Fibroblast of the aortic adventitia (primary cell): ENCODE results near the gene CEP112. TPM values are rescaled to one million over a fixed set of nuclear protein-coding genes. Genes with fewer than 3 reads are reported as not detected.

Experiments used
- DNase-seq: peaks from one replicate; pipeline ENCODE4 v3.0.0-alpha.2; 2010; ENCODE audit warnings: low read depth
- H3K4me3 ChIP-seq: 2 replicates; pipeline ENCODE4 v1.5.1; 2011; ENCODE audit warnings: low read depth, mild to moderate bottlenecking, control low read depth, low read length, moderate library complexity
- total RNA-seq: library from RNA; depleted of rRNA; stranded (reverse); fragments of >200 nt; gene quantifications from 2 replicates; pipeline ENCODE4 v1.2.3, GENCODE V29; 2012; ENCODE audit warnings: low replicate concordance
- TF ChIP-seq, protein P1 (sequence below): IDR thresholded peaks from 2 replicates; pipeline ENCODE4 v1.5.1; 2011; ENCODE audit warnings: mild to moderate bottlenecking, low read length, control low read depth, inconsistent platforms; ENCODE audit not compliant: insufficient read depth

The CEP112 gene
- total RNA-seq, 1 donor, result 7.2 TPM

DNA sequence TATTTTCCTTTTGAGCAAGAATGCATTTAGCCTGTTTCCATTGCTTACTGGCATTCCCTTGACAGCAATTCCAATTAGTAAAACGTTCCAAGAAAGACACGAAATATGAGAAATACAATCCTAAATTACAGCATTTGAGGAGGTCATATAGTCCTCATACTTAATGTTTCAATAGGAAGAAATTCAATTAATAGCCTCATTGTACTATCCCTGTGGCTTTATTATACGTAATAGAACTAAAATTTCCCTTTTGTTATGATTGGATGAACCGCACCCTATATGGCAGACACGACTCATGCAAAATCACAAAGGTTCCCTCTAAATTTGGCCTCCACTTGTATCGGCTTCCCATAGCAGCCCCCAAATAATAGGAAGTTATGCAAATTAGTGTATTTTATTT is 291.7 kb downstream of the CEP112 start:
- TF ChIP-seq, protein P1, sequence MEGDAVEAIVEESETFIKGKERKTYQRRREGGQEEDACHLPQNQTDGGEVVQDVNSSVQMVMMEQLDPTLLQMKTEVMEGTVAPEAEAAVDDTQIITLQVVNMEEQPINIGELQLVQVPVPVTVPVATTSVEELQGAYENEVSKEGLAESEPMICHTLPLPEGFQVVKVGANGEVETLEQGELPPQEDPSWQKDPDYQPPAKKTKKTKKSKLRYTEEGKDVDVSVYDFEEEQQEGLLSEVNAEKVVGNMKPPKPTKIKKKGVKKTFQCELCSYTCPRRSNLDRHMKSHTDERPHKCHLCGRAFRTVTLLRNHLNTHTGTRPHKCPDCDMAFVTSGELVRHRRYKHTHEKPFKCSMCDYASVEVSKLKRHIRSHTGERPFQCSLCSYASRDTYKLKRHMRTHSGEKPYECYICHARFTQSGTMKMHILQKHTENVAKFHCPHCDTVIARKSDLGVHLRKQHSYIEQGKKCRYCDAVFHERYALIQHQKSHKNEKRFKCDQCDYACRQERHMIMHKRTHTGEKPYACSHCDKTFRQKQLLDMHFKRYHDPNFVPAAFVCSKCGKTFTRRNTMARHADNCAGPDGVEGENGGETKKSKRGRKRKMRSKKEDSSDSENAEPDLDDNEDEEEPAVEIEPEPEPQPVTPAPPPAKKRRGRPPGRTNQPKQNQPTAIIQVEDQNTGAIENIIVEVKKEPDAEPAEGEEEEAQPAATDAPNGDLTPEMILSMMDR, result no peak
- DNase-seq, result no peak
- H3K4me3 ChIP-seq, result no peak overlapping the region

DNA sequence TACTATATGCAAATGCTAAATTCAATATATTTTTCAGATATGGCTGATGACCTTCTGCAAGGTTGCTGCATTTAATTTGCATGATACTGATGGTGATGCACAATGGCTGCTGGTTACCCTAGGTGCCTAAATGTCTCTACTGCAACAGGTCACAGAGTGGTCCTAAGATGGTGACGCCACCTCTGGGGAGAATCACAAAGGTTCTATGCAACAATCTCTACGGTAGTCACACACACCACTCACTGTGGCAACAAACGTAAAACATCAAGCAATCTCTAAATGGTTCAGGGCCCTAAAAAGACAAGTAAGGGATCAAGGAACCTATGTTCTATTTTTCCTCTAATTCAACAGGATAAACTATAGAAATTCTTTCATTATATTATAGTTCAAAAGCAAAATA is 293.3 kb downstream of the CEP112 start:
- no peak overlapping the region for H3K4me3 ChIP-seq
- DNase-seq, result no peak
- TF ChIP-seq, protein P1, result no peak

DNA sequence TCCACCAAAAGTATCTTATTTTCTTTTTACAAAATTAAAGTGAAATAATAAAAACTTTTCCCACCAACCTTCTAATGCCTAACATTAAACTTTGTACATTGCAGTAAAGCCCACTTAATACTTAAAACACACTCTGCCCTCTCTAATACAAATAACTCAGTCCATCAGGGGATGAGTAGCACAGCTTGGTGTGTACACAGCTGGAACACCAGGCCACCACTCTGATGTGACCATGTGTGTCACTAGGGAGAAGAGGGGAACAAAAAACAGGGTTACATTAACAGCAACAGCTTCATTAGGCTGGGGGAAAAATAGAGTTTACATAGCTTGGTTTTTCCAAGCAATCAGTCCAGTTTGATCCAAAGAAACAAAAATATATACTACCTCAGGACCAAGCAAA is 295.0 kb downstream of the CEP112 start:
- H3K4me3 ChIP-seq, result no peak overlapping the region
- TF ChIP-seq, protein P1, result no peak
- no peak for DNase-seq

DNA sequence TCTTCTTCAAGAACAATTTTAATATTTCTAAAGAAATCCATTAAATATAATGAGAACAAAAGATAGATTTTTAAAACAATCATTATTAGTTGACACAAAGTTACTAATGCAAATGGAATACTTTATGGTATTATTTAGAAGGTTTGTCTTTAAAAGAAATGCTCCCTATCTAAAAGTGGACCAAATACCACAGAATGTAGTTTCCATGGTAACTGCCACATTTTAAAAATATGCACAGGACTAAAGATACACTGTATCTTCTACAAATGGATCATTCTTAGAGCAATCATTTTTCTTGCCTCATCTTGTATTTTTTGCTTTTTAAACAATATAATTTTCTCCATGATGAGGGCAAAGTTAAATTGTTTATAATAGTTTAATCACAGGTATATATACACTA is 296.0 kb downstream of the CEP112 start:
- no peak overlapping the region for H3K4me3 ChIP-seq
- TF ChIP-seq, protein P1, result no peak
- no peak for DNase-seq

DNA sequence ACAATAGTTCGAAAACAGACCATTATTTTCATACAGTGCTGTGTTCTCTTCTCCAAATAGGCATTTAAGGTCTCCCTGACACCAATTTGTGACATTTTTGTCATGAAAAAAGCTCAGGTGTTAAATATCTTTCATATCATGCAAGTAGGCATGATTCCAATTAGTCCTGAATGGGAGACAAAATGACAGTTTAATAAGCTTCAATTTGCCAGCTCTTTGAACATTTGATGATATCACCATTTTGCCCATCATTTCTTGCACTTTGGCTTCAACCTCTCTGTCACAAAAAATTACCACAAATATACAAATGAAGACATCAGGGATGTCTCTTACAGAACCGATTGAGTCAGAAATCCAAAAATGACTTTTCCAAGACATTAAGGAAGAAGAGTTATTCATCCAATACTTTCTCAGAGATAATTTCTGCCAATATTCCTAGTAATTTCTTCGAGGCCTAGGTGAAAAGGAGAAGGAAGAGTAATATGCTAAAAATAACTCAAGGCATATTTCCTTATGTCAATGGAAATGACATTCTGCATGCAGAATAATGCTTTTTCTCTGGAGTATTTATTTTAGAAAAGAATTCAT is 298.1 kb downstream of the CEP112 start:
- no peak overlapping the region for H3K4me3 ChIP-seq
- no peak for DNase-seq
- TF ChIP-seq, protein P1, result no peak

DNA sequence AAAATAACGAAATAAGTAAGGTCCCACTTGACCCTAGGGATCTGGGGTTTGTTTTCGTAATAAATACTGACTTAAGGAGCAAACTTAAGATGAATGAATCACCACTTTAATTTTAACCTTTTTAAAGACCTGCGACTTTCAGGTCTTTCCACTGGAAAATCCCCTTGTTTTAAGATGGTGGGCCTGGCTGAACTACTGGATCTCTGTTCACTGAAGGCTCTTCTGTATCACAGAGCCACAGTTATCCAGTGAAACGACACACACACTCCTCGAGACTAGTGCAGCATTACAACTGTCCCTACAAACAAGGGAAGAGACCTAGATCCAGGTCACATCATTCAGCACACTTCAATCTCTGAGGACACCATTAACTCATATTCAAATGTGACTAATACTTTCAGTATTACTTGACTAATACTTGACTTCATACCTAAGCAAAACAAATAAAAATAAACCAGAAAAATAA is 299.0 kb downstream of the CEP112 start:
- DNase-seq, result no peak
- TF ChIP-seq, protein P1, result no peak
- no peak overlapping the region for H3K4me3 ChIP-seq

DNA sequence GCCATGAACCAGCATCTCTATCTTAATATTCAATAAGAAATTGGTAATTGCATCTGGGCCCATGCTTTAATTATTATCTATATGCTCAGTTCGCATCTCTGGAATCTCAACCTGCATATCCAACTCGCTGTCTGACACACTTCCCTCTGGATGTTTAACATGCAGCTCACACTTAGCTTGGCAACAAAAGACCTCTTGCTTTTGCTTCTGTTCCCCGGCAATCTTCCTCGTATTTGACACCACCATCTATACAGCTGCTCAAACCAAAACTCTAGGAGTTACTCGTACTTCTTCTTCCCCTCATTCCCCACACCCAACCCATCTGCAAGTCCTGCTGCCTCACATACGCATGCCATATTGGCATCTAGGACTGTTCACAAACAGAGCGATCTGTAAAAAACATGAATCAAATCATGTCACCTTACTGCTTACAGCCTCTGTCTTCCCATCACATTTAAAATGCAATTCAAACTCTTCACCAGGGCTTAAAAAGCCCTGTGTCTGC is 300.6 kb downstream of the CEP112 start:
- H3K4me3 ChIP-seq, result no peak overlapping the region
- TF ChIP-seq, protein P1, result no peak
- DNase-seq, result no peak
